K562 (cell line): Measurements from ENCODE around the gene OR2B2. TPM values are rescaled to one million over a fixed set of nuclear protein-coding genes. Genes with fewer than 3 reads are reported as not detected.
A peak's percentile ranks its signal among the peaks of the same experiment; 100 is the strongest.

ENCODE experiments used
- FUS ChIP-seq: fragments of 200-400 bp; formaldehyde crosslinking; optimal IDR thresholded peaks from 2 replicates; pipeline ENCODE3; 2017; ENCODE audit warnings: low read depth, low read length
- MYC ChIP-seq, 2 experiments: fragments of 250-450 bp in 1 of 2; sonication (Bioruptor Pico) in 1 of 2; IDR thresholded peaks; 2 replicates each; pipeline versions ENCODE4 v1.5.1 to v1.6.1; 2012 to 2021; ENCODE audit warnings: low read depth in 2 of 2, borderline replicate concordance in 1 of 2, improper control_type of control experiment in 1 of 2, low read length in 1 of 2, mild to moderate bottlenecking in 1 of 2, moderate library complexity in 1 of 2
- NFE2L1 ChIP-seq: fragments of 450-650 bp; IDR thresholded peaks from 2 replicates; pipeline ENCODE4 v1.6.1; 2016; ENCODE audit warnings: missing genetic modification characterization, low read depth, mild to moderate bottlenecking, missing compliant biosample characterization, moderate library complexity, borderline replicate concordance
- PHB2 ChIP-seq: fragments of 450-650 bp; IDR thresholded peaks from 2 replicates; pipeline ENCODE4 v1.6.1; 2017; ENCODE audit warnings: low read depth
- POLR2AphosphoS2 ChIP-seq: IDR thresholded peaks from 2 replicates; pipeline ENCODE4 v1.6.1; 2012; ENCODE audit warnings: low read length, improper control_type of control experiment
- SAP30 ChIP-seq: fragments of 200-600 bp; sonication (generic); IDR thresholded peaks from 2 replicates; pipeline ENCODE4 v1.6.1; 2012; ENCODE audit warnings: borderline replicate concordance, low read depth, mild to moderate bottlenecking, moderate library complexity, low read length, control low read depth, inconsistent platforms; ENCODE audit not compliant: insufficient read depth, poor library complexity, severe bottlenecking
- TCFL5 ChIP-seq: fragments of 250-450 bp; sonication (Bioruptor Pico); conservative IDR thresholded peaks from 2 replicates; pipeline ENCODE4 v1.6.1; 2021; ENCODE audit warnings: mild to moderate bottlenecking, moderate library complexity, matching md5 sums
- ZNF12 ChIP-seq: sonication (generic); formaldehyde crosslinking; IDR thresholded peaks from 2 replicates; pipeline ENCODE4 v1.4.0; 2020; ENCODE audit warnings: mild to moderate bottlenecking, missing genetic modification reagents
- ZNF384 ChIP-seq: IDR thresholded peaks from 2 replicates; pipeline ENCODE4 v1.6.1; 2012; ENCODE audit warnings: low read depth, low read length, improper control_type of control experiment
- polyA plus RNA-seq, 8 experiments: library from polyadenylated mRNA; depleted of rRNA in 4 of 8; stranded (reverse) in 5 of 8; unstranded in 3 of 8; fragments of >200 nt; fragmentation: Nextera tagmentation in 2 of 8; fragmentation: Illumina TruSeq in 1 of 8; extraction: Ambion mirVana in 2 of 8; extraction: Trizol in 1 of 8; gene quantifications; 2 replicates each; pipeline versions ENCODE4 v1.2.1 to v1.2.3, GENCODE V29; 2011 to 2014; ENCODE audit warnings: inconsistent platforms in 1 of 8, missing spikeins in 1 of 8
- total RNA-seq, 7 experiments: library from RNA; depleted of rRNA in 6 of 7; stranded (reverse); fragments of >200 nt in 6 of 7; fragmentation: Illumina TruSeq in 2 of 7; extraction: Trizol in 2 of 7; gene quantifications; 2 replicates each; pipeline versions ENCODE4 v1.2.1 to v1.2.3, GENCODE V29; 2011 to 2021; ENCODE audit warnings: low replicate concordance in 1 of 7
- TF ChIP-seq, protein P1 (sequence below): fragments of 250-450 bp; sonication (Bioruptor Pico); IDR thresholded peaks from 2 replicates; pipeline ENCODE4 v1.4.0; 2020; ENCODE audit warnings: mild to moderate bottlenecking, moderate library complexity
- TF ChIP-seq, protein P2 (sequence below), 2 experiments: fragments of 450-650 bp; IDR thresholded peaks; 2 replicates each; pipeline ENCODE4 v1.6.1; 2018; ENCODE audit warnings: mild to moderate bottlenecking in 2 of 2, low read depth in 1 of 2; ENCODE audit not compliant: partially characterized antibody in 2 of 2
- TF ChIP-seq, protein P3 (sequence below): fragments of 250-450 bp; sonication (Bioruptor Pico); IDR thresholded peaks from 2 replicates; pipeline ENCODE4 v1.9.0; 2021; ENCODE audit warnings: mild to moderate bottlenecking, inconsistent platforms
- TF ChIP-seq, protein P4 (sequence below): sonication (generic); formaldehyde crosslinking; IDR thresholded peaks from 2 replicates; pipeline ENCODE4 v1.8.0; 2022; ENCODE audit warnings: mild to moderate bottlenecking, missing genetic modification reagents

OR2B2 gene
- total and polyA plus RNA-seq, 9 of the 15 experiments (the other 6 are each of a cell fraction or from before 2014, with no cell fraction given) = 0.24 TPM; not detected in 8

DNA sequence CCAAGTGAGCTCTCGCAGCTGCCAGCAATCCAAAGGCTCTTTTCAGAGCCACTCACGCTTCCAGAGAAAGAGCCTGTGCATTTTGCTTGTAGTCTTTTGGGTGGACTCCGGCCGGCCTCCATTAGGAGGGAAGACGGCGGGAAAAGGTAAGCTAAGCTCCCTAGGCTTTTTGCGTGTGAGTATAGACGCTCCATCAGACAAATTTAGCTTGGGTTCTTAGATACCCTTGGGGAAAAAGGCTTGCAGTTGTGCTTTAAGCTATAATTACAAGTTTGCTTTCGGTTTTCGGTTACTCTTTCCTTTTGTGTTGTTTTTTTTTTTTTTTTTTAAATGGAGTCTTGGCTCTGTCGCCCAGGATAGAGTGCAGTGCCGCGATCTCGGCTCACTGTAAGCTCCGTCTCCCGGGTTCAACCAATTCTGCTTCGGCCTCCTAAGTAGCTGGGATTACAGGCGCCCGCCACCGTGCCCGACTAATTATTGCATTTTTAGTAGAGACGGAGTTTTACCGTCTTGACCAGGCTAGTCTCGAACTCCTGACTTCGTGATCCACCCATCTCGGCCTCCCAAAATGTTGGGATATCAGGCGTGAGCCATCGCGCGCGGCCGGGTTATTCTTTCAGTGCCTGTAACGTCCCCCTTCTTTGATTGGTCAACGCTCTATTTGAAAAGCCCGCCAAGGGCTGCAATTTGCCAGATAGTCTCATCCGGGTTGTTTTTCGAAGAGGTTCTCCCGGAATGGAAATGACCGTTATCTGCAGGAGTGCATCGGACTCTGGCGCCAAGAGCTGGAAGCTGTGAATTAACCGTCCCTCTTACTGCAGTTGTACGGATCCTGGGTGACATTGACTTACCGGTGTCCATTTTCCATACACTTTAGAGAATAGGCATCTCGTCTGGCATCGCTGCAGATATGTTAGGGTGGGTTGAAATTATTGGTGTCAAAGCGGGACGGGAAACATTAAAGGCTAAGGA lies 18.1 kb downstream of the OR2B2 start (continued):
- TF ChIP-seq, protein P1, sequence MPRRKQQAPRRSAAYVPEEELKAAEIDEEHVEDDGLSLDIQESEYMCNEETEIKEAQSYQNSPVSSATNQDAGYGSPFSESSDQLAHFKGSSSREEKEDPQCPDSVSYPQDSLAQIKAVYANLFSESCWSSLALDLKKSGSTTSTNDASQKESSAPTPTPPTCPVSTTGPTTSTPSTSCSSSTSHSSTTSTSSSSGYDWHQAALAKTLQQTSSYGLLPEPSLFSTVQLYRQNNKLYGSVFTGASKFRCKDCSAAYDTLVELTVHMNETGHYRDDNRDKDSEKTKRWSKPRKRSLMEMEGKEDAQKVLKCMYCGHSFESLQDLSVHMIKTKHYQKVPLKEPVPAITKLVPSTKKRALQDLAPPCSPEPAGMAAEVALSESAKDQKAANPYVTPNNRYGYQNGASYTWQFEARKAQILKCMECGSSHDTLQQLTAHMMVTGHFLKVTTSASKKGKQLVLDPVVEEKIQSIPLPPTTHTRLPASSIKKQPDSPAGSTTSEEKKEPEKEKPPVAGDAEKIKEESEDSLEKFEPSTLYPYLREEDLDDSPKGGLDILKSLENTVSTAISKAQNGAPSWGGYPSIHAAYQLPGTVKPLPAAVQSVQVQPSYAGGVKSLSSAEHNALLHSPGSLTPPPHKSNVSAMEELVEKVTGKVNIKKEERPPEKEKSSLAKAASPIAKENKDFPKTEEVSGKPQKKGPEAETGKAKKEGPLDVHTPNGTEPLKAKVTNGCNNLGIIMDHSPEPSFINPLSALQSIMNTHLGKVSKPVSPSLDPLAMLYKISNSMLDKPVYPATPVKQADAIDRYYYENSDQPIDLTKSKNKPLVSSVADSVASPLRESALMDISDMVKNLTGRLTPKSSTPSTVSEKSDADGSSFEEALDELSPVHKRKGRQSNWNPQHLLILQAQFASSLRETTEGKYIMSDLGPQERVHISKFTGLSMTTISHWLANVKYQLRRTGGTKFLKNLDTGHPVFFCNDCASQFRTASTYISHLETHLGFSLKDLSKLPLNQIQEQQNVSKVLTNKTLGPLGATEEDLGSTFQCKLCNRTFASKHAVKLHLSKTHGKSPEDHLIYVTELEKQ (CRISPR knock-in tag) = peak; percentile 50; the same call in 1 of the 2 replicates
- peak; percentile 20; the same call in 1 of the 2 replicates for TF ChIP-seq ZNF384
- peak; percentile 56 for TF ChIP-seq FUS
- TF ChIP-seq, protein P2, sequence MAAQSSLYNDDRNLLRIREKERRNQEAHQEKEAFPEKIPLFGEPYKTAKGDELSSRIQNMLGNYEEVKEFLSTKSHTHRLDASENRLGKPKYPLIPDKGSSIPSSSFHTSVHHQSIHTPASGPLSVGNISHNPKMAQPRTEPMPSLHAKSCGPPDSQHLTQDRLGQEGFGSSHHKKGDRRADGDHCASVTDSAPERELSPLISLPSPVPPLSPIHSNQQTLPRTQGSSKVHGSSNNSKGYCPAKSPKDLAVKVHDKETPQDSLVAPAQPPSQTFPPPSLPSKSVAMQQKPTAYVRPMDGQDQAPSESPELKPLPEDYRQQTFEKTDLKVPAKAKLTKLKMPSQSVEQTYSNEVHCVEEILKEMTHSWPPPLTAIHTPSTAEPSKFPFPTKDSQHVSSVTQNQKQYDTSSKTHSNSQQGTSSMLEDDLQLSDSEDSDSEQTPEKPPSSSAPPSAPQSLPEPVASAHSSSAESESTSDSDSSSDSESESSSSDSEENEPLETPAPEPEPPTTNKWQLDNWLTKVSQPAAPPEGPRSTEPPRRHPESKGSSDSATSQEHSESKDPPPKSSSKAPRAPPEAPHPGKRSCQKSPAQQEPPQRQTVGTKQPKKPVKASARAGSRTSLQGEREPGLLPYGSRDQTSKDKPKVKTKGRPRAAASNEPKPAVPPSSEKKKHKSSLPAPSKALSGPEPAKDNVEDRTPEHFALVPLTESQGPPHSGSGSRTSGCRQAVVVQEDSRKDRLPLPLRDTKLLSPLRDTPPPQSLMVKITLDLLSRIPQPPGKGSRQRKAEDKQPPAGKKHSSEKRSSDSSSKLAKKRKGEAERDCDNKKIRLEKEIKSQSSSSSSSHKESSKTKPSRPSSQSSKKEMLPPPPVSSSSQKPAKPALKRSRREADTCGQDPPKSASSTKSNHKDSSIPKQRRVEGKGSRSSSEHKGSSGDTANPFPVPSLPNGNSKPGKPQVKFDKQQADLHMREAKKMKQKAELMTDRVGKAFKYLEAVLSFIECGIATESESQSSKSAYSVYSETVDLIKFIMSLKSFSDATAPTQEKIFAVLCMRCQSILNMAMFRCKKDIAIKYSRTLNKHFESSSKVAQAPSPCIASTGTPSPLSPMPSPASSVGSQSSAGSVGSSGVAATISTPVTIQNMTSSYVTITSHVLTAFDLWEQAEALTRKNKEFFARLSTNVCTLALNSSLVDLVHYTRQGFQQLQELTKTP (IDR thresholded peaks at IDR 0.05; ENCODE audit: low read depth in 1 of 2, partially characterized antibody in 2 of 2) = peak; percentile 73 to 75
- no peak for TF ChIP-seq PHB2
- TF ChIP-seq TCFL5 (CRISPR knock-in tag) = peak; percentile 52; the same call in 1 of the 2 replicates
- 0 out of 2 replicates have a peak, but pooled peaks have one; percentile 66 for TF ChIP-seq POLR2AphosphoS2
- peak; percentile 87 for TF ChIP-seq MYC (IDR thresholded peaks at IDR 0.05; ENCODE audit: low read depth, low read length)
- TF ChIP-seq MYC (CRISPR knock-in tag; IDR thresholded peaks at IDR 0.05; ENCODE audit: borderline replicate concordance, low read depth) = no peak
- no peak for TF ChIP-seq NFE2L1 (tag)
- peak; percentile 47 for TF ChIP-seq SAP30
- 0 out of 2 replicates have a peak, but pooled peaks have one; percentile 4 for TF ChIP-seq ZNF12 (CRISPR knock-in tag)
- TF ChIP-seq, protein P3, sequence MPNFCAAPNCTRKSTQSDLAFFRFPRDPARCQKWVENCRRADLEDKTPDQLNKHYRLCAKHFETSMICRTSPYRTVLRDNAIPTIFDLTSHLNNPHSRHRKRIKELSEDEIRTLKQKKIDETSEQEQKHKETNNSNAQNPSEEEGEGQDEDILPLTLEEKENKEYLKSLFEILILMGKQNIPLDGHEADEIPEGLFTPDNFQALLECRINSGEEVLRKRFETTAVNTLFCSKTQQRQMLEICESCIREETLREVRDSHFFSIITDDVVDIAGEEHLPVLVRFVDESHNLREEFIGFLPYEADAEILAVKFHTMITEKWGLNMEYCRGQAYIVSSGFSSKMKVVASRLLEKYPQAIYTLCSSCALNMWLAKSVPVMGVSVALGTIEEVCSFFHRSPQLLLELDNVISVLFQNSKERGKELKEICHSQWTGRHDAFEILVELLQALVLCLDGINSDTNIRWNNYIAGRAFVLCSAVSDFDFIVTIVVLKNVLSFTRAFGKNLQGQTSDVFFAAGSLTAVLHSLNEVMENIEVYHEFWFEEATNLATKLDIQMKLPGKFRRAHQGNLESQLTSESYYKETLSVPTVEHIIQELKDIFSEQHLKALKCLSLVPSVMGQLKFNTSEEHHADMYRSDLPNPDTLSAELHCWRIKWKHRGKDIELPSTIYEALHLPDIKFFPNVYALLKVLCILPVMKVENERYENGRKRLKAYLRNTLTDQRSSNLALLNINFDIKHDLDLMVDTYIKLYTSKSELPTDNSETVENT (CRISPR knock-in tag) = no peak
- TF ChIP-seq, protein P4, sequence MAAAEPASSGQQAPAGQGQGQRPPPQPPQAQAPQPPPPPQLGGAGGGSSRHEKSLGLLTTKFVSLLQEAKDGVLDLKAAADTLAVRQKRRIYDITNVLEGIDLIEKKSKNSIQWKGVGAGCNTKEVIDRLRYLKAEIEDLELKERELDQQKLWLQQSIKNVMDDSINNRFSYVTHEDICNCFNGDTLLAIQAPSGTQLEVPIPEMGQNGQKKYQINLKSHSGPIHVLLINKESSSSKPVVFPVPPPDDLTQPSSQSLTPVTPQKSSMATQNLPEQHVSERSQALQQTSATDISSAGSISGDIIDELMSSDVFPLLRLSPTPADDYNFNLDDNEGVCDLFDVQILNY (CRISPR knock-in tag) = peak; percentile 90
